Measurements from ENCODE around the gene EMD.

DNA sequence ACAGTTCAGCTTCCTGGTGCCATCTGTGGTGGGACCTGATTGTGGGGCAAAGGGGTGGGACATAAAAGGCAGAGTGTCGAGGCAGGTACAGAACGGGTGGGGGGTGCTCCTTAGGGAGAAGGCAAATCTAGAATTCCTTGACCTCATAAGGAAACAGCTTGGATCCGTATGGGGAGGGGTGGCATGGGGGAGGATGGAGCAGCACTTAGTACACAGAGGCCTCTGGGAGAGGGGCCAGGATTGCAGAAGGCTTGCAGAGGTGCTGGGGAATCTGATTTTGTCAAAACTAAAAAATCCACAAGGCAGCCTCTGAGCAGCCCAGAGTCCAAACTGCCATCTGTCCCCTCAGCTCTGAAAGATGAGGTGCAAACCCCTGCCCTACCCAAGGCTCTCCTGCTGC, 2.3 kb upstream of the EMD start:
- TF ChIP-seq EZH2 (IDR thresholded peaks at IDR 0.05; ENCODE audit: borderline replicate concordance, low read length), result no peak
- TF ChIP-seq CTCF (conservative IDR thresholded peaks at IDR 0.05 in 1 of 2, IDR thresholded peaks at IDR 0.05 in 1 of 2; ENCODE audit: extremely low read depth in 1 of 2, insufficient read depth in 1 of 2, low read depth in 1 of 2, low read length in 2 of 2), result no peak
